GM23338 (cell line): ENCODE results near the gene CCNY. TPM values are rescaled to one million over a fixed set of nuclear protein-coding genes. Genes with fewer than 3 reads are reported as not detected.

Source experiments
- ATAC-seq: fragments of 200-7000 bp; cut with Tn5 transposase; 3 replicates; pipeline ENCODE4 v1.9.1; 2020
- DNase-seq: peaks from one replicate; pipeline ENCODE4 v3.0.0-alpha.2; 2015; ENCODE audit warnings: low spot score
- H2AFZ ChIP-seq: fragments of 200-600 bp; sonication (generic); 2 replicates; pipeline ENCODE4 v1.8.0; 2016; ENCODE audit warnings: antibody characterized with exemption, mild to moderate bottlenecking, moderate library complexity
- H3F3A ChIP-seq: fragments of 200-600 bp; sonication (generic); replicated peaks from 2 replicates; pipeline ENCODE4 v1.8.0; 2017; ENCODE audit warnings: antibody characterized with exemption, mixed run types, low read depth
- H3K27ac ChIP-seq: fragments of 200-600 bp; sonication (generic); 2 replicates; pipeline ENCODE4 v1.6.1; 2016; ENCODE audit warnings: low read depth
- H3K27me3 ChIP-seq: fragments of 200-600 bp; sonication (generic); 2 replicates; pipeline ENCODE4 v1.8.0; 2016; ENCODE audit warnings: mild to moderate bottlenecking, mixed run types, moderate library complexity; ENCODE audit not compliant: insufficient read depth
- H3K36me3 ChIP-seq: fragments of 200-600 bp; sonication (generic); 2 replicates; pipeline ENCODE4 v1.8.0; 2016; ENCODE audit warnings: mild to moderate bottlenecking; ENCODE audit not compliant: insufficient read depth
- H3K4me1 ChIP-seq: fragments of 200-600 bp; sonication (generic); 2 replicates; pipeline ENCODE4 v1.8.0; 2016; ENCODE audit warnings: mild to moderate bottlenecking, moderate library complexity; ENCODE audit not compliant: insufficient read depth
- H3K4me2 ChIP-seq: fragments of 200-600 bp; sonication (generic); 2 replicates; pipeline ENCODE4 v1.7.1; 2017; ENCODE audit warnings: mixed run types
- H3K4me3 ChIP-seq: fragments of 200-600 bp; sonication (generic); 2 replicates; pipeline ENCODE4 v1.6.1; 2016; ENCODE audit warnings: mixed run types
- H3K79me2 ChIP-seq: fragments of 200-600 bp; sonication (generic); replicated peaks from 2 replicates; pipeline ENCODE4 v1.8.0; 2017; ENCODE audit warnings: mild to moderate bottlenecking; ENCODE audit not compliant: insufficient read depth
- H3K9me2 ChIP-seq: fragments of 200-600 bp; sonication (generic); 2 replicates; pipeline ENCODE4 v1.8.0; 2017; ENCODE audit not compliant: insufficient read depth
- H4K20me1 ChIP-seq: fragments of 200-600 bp; sonication (generic); replicated peaks from 2 replicates; pipeline ENCODE4 v1.8.0; 2017; ENCODE audit warnings: mild to moderate bottlenecking; ENCODE audit not compliant: insufficient read depth
- H3K27ac Mint-ChIP-seq: 2 replicates; pipeline ENCODE4 v1.8.0; 2020; ENCODE audit warnings: inconsistent platforms, mild to moderate bottlenecking, moderate library complexity, mixed read lengths
- H3K27me3 Mint-ChIP-seq: 3 replicates; pipeline ENCODE4 v1.8.0; 2022; ENCODE audit warnings: low read depth, mild to moderate bottlenecking, moderate library complexity, mixed read lengths, inconsistent platforms; ENCODE audit not compliant: insufficient read depth, poor library complexity
- H3K36me3 Mint-ChIP-seq: 3 replicates; pipeline ENCODE4 v1.8.0; 2021; ENCODE audit warnings: low read depth, mild to moderate bottlenecking, inconsistent platforms, moderate library complexity, mixed read lengths
- H3K4me1 Mint-ChIP-seq: 3 replicates; pipeline ENCODE4 v1.8.0; 2020; ENCODE audit warnings: mild to moderate bottlenecking, inconsistent platforms, mixed read lengths
- H3K4me3 Mint-ChIP-seq: 3 replicates; pipeline ENCODE4 v1.8.0; 2021; ENCODE audit warnings: moderate library complexity, mild to moderate bottlenecking, inconsistent platforms, mixed read lengths
- H3K9me3 Mint-ChIP-seq: 3 replicates; pipeline ENCODE4 v1.8.0; 2020; ENCODE audit warnings: moderate library complexity, mild to moderate bottlenecking, inconsistent platforms, mixed read lengths
- CREB1 ChIP-seq: fragments of 250-450 bp; sonication (Bioruptor Pico); IDR thresholded peaks from 2 replicates; pipeline ENCODE4 v1.5.0; 2020; ENCODE audit warnings: low read depth, mild to moderate bottlenecking, moderate library complexity
- EZH2 ChIP-seq: fragments of 200-600 bp; sonication (generic); IDR thresholded peaks from one replicate; pipeline ENCODE4 v1.8.0; 2017; ENCODE audit warnings: antibody characterized with exemption, mild to moderate bottlenecking, low read depth; ENCODE audit not compliant: unreplicated experiment
- EZH2phosphoT487 ChIP-seq: fragments of 200-600 bp; sonication (generic); IDR thresholded peaks from one replicate; pipeline ENCODE4 v1.8.1; 2018; ENCODE audit warnings: antibody characterized with exemption; ENCODE audit not compliant: unreplicated experiment
- JUNB ChIP-seq: IDR thresholded peaks from one replicate; pipeline ENCODE4 v1.6.1; 2016; ENCODE audit warnings: antibody characterized with exemption; ENCODE audit not compliant: unreplicated experiment
- NANOG ChIP-seq: IDR thresholded peaks from 2 replicates; pipeline ENCODE4 v1.6.1; 2016; ENCODE audit warnings: antibody characterized with exemption, borderline replicate concordance
- POLR2AphosphoS5 ChIP-seq: IDR thresholded peaks from 2 replicates; pipeline ENCODE4 v1.6.1; 2016; ENCODE audit warnings: antibody characterized with exemption, low read depth
- ZNF114 ChIP-seq: fragments of 250-450 bp; sonication (Bioruptor Pico); IDR thresholded peaks from 2 replicates; pipeline ENCODE4 v1.5.0; 2020; ENCODE audit warnings: mild to moderate bottlenecking, moderate library complexity
- ZNF331 ChIP-seq: fragments of 250-450 bp; sonication (Bioruptor Pico); IDR thresholded peaks from 2 replicates; pipeline ENCODE4 v1.5.0; 2020; ENCODE audit warnings: low read depth, mild to moderate bottlenecking, moderate library complexity
- polyA plus RNA-seq: library from polyadenylated mRNA; unstranded; fragments of >200 nt; fragmentation: Nextera tagmentation; extraction: Ambion mirVana; gene quantifications from 2 replicates; pipeline ENCODE4 v1.2.1, GENCODE V29; 2016
- total RNA-seq: library from RNA; depleted of rRNA; stranded (reverse); fragments of >200 nt; shearing (Covaris generic); gene quantifications from 2 replicates; pipeline ENCODE4 v1.2.3, GENCODE V29; 2014
- TF ChIP-seq, protein P1 (sequence below): IDR thresholded peaks from one replicate; pipeline ENCODE4 v1.6.1; 2018; ENCODE audit warnings: antibody characterized with exemption; ENCODE audit not compliant: unreplicated experiment
- TF ChIP-seq, protein P2 (sequence below), 2 experiments: fragments of 200-600 bp in 1 of 2; sonication (generic) in 1 of 2; conservative IDR thresholded peaks; 2 replicates each; pipeline versions ENCODE4 v1.5.1 to v1.6.1; 2016 to 2017; ENCODE audit warnings: antibody characterized with exemption in 2 of 2, low read depth in 2 of 2, mild to moderate bottlenecking in 2 of 2, moderate library complexity in 1 of 2

Gene CCNY
- total and polyA plus RNA-seq, 2 experiments from 2014 or later, result 14.2 to 29.0 TPM

- TF ChIP-seq, protein P1, sequence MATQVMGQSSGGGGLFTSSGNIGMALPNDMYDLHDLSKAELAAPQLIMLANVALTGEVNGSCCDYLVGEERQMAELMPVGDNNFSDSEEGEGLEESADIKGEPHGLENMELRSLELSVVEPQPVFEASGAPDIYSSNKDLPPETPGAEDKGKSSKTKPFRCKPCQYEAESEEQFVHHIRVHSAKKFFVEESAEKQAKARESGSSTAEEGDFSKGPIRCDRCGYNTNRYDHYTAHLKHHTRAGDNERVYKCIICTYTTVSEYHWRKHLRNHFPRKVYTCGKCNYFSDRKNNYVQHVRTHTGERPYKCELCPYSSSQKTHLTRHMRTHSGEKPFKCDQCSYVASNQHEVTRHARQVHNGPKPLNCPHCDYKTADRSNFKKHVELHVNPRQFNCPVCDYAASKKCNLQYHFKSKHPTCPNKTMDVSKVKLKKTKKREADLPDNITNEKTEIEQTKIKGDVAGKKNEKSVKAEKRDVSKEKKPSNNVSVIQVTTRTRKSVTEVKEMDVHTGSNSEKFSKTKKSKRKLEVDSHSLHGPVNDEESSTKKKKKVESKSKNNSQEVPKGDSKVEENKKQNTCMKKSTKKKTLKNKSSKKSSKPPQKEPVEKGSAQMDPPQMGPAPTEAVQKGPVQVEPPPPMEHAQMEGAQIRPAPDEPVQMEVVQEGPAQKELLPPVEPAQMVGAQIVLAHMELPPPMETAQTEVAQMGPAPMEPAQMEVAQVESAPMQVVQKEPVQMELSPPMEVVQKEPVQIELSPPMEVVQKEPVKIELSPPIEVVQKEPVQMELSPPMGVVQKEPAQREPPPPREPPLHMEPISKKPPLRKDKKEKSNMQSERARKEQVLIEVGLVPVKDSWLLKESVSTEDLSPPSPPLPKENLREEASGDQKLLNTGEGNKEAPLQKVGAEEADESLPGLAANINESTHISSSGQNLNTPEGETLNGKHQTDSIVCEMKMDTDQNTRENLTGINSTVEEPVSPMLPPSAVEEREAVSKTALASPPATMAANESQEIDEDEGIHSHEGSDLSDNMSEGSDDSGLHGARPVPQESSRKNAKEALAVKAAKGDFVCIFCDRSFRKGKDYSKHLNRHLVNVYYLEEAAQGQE, result no peak
- TF ChIP-seq ZNF114 (no peak), POLR2AphosphoS5 (no peak), ZNF331 (CRISPR knock-in tag) (no peak), EZH2 (no peak), NANOG (no peak), CREB1 (CRISPR knock-in tag) (no peak)
Measured at GRCh38 chr10:35368485-35369048, 32.3 kb downstream of the CCNY start (continued).

- ATAC-seq (no peak), DNase-seq (no peak)
- Histone ChIP-seq H3K27me3 (no peaks in the 10 kb centered on the region), H3K9me2 (no peaks in the 10 kb centered on the region; the same call in 1 of the 2 replicates), H3K4me1 (peaks cover 4% of the 10 kb centered on the region; the same call in 1 of the 2 replicates), H2AFZ (no peak overlapping the region), H3K79me2 (peaks cover 100% of the 10 kb centered on the region), H3K4me2 (no peak overlapping the region), H3F3A (no peaks in the 10 kb centered on the region), H3K4me3 (no peak overlapping the region), H3K27ac (no peak overlapping the region), H4K20me1 (peaks cover 21% of the 10 kb centered on the region; the same call in 1 of the 2 replicates), H3K36me3 (no peaks in the 10 kb centered on the region)
- H3K4me3 Mint-ChIP-seq, result no peak overlapping the region
- H3K36me3 Mint-ChIP-seq, result no peaks in the 10 kb centered on the region
- peaks cover 4% of the 10 kb centered on the region; the same call in 2 of the 3 replicates for H3K9me3 Mint-ChIP-seq
- peaks cover 4% of the 10 kb centered on the region for H3K27me3 Mint-ChIP-seq
- peaks cover 24% of the 10 kb centered on the region for H3K4me1 Mint-ChIP-seq
- H3K27ac Mint-ChIP-seq, result peak overlapping the region; percentile 7; the same call in 1 of the 2 replicates
- TF ChIP-seq, protein P1, result no peak
- TF ChIP-seq EZH2phosphoT487 (no peak), ZNF331 (CRISPR knock-in tag) (no peak), EZH2 (no peak), JUNB (no peak), POLR2AphosphoS5 (no peak)
- TF ChIP-seq, protein P2, sequence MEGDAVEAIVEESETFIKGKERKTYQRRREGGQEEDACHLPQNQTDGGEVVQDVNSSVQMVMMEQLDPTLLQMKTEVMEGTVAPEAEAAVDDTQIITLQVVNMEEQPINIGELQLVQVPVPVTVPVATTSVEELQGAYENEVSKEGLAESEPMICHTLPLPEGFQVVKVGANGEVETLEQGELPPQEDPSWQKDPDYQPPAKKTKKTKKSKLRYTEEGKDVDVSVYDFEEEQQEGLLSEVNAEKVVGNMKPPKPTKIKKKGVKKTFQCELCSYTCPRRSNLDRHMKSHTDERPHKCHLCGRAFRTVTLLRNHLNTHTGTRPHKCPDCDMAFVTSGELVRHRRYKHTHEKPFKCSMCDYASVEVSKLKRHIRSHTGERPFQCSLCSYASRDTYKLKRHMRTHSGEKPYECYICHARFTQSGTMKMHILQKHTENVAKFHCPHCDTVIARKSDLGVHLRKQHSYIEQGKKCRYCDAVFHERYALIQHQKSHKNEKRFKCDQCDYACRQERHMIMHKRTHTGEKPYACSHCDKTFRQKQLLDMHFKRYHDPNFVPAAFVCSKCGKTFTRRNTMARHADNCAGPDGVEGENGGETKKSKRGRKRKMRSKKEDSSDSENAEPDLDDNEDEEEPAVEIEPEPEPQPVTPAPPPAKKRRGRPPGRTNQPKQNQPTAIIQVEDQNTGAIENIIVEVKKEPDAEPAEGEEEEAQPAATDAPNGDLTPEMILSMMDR (conservative IDR thresholded peaks at IDR 0.05; ENCODE audit: low read depth in 2 of 2), result no peak
Measured at GRCh38 chr10:35369049-35369611, 32.8 kb downstream of the CCNY start.
